Esophagus squamous epithelium (tissue), 5 donors: ENCODE measurements around the gene PKD2. TPM values are rescaled to one million over a fixed set of nuclear protein-coding genes. Genes with fewer than 3 reads are reported as not detected.

Experiments
- DNase-seq: peaks from one replicate; lab custom pipeline; 2025; lab: John Stamatoyannopoulos, UW
- H3K27ac ChIP-seq, 4 donors: fragments of 200-600 bp; sonication (generic); one replicate each; pipeline ENCODE4 v1.5.1; 2016 to 2019; ENCODE audit warnings: mild to moderate bottlenecking in 1 of 4
- H3K27me3 ChIP-seq, 4 donors: fragments of 200-600 bp; sonication (generic); 1 replicate in 3 of 4; 2 replicates in 1 of 4; pipeline versions ENCODE4 v1.5.1 to v1.6.0; 2017 to 2021; ENCODE audit warnings: antibody characterized with exemption in 1 of 4
- H3K36me3 ChIP-seq, 3 donors: fragments of 200-600 bp; sonication (generic); one replicate each; pipeline ENCODE4 v1.5.1; 2016 to 2019
- H3K4me1 ChIP-seq, 3 donors: fragments of 200-600 bp; sonication (generic); one replicate each; pipeline ENCODE4 v1.5.1; 2017 to 2019
- H3K4me3 ChIP-seq, 4 donors: fragments of 200-600 bp; sonication (generic); 1 replicate in 3 of 4; 2 replicates in 1 of 4; pipeline ENCODE4 v1.5.1; 2016 to 2019; ENCODE audit warnings: mild to moderate bottlenecking in 2 of 4, moderate library complexity in 1 of 4
- H3K9me3 ChIP-seq, 3 donors: fragments of 200-600 bp; sonication (generic); one replicate each; pipeline ENCODE4 v1.5.1; 2016 to 2019
- POLR2A ChIP-seq, 4 donors: fragments of 450-650 bp; IDR thresholded peaks; one replicate each; pipeline ENCODE4 v1.6.1; 2017; ENCODE audit warnings: antibody characterized with exemption in 4 of 4, mild to moderate bottlenecking in 4 of 4, moderate library complexity in 3 of 4
- WGBS, 2 donors: methylation state at CpG; one replicate each; pipeline ENCODE4 v1.1.5; 2018; 5-methylcytosine and 5-hydroxymethylcytosine counted together
- intact Hi-C: fragments of 100-400 bp; cut with DNase I; formaldehyde crosslinking; loops from one replicate; pipeline ENCODE4 v1.15.0; 2022
- total RNA-seq, 4 donors: library from RNA; depleted of rRNA; stranded (reverse); fragments of >200 nt; gene quantifications; one replicate each; pipeline ENCODE4 v1.1.0, GENCODE V29; 2016
- TF ChIP-seq, protein P1 (sequence below), 6 experiments: fragments of 450-650 bp in 4 of 6; fragments of 200-600 bp in 2 of 6; sonication (generic) in 2 of 6; IDR thresholded peaks; one replicate each; pipeline ENCODE4 v1.5.1; 2016 to 2019; ENCODE audit warnings: antibody characterized with exemption in 6 of 6, mild to moderate bottlenecking in 4 of 6, moderate library complexity in 4 of 6
- donor health status: DM: yes; HTN: yes; CAD: no.

The PKD2 gene
- total RNA-seq, 4 donors from 2014 or later: 9.4 to 34.7 (median 13.9) TPM

DNA sequence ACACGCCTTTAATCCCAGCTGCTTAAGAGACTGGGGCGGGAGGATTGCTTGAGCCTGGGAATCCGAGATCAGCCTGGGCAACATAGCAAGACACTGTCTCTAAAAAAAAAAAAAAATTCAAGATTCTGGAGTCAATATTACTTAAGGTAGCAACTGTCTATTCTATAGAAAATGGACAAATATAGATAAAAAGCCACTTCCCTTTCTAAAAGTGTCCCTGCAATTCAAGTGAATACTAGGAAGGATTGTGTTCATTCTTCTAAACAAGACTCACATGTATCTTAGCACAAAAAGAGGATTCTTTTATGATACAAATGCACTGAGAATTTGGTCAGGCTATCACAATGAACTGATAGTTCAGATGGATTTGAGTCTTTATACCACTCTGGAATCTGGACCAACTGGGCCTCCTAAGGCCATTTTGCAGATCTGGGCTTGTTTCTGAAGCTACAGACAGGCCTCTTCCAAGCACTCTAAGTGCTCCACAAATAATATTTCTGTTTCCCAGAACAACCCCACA lies 7.0 kb downstream of the PKD2 start:
- Histone ChIP-seq H3K27ac (no peak overlapping the region), H3K4me3 (no peak overlapping the region), H3K9me3 (no peaks in the 10 kb centered on the region), H3K27me3 (no peaks in the 10 kb centered on the region), H3K4me1 (peaks cover 5 to 93% (median 35%) of the 10 kb centered on the region in 3 donors), H3K36me3 (peaks cover 0 to 2% (median 0%) of the 10 kb centered on the region in 3 donors)
- no peak for DNase-seq
- TF ChIP-seq, protein P1, sequence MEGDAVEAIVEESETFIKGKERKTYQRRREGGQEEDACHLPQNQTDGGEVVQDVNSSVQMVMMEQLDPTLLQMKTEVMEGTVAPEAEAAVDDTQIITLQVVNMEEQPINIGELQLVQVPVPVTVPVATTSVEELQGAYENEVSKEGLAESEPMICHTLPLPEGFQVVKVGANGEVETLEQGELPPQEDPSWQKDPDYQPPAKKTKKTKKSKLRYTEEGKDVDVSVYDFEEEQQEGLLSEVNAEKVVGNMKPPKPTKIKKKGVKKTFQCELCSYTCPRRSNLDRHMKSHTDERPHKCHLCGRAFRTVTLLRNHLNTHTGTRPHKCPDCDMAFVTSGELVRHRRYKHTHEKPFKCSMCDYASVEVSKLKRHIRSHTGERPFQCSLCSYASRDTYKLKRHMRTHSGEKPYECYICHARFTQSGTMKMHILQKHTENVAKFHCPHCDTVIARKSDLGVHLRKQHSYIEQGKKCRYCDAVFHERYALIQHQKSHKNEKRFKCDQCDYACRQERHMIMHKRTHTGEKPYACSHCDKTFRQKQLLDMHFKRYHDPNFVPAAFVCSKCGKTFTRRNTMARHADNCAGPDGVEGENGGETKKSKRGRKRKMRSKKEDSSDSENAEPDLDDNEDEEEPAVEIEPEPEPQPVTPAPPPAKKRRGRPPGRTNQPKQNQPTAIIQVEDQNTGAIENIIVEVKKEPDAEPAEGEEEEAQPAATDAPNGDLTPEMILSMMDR (IDR thresholded peaks at IDR 0.05): no peak
- no peak for TF ChIP-seq POLR2A (IDR thresholded peaks at IDR 0.05)
- WGBS, 2 donors: 64 to 65% methylated on average over 3 of the region's 3 CpGs
- intact Hi-C loops: no loop called here

DNA sequence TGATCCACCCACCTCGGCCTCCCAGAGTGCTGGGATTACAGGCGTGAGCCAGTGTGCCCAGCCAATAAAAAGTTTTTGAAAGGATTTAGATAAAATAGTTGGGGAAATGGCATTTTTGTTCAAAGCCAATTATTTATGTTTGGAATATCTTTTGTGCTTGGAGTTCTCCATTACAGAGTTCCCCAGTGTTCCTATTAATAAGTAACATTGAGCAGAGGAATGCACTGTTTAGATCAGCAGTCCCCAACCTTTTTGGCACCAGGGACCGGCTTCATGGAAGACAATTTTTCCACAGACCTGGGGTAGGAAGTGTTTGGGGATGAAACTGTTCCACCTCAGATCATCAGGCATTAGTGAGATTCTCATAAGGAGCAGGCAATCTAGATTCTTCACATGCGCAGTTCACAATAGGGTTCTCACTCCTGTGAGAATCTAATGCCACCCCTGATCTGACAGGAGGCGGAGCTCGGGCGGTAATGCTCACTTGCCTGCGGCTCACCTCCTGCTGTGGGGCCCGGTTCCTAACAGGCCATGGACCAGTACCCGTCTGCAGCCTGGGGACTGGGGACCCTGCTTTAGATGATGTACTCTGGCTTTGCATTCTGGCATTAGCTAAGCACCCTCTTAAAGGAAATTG lies 8.3 kb downstream of the PKD2 start:
- peak overlapping the region in 3 of 4 donors; percentile 41 to 84 (median 80) for H3K27ac ChIP-seq
- H3K9me3 ChIP-seq: no peaks in the 10 kb centered on the region
- WGBS, 2 donors: 85 to 96% methylated on average over 9 of the region's 10 CpGs
- no peak overlapping the region for H3K4me3 ChIP-seq
- no peaks in the 10 kb centered on the region for H3K27me3 ChIP-seq
- H3K4me1 ChIP-seq: peaks cover 1 to 80% (median 28%) of the 10 kb centered on the region in 3 donors
- TF ChIP-seq POLR2A (IDR thresholded peaks at IDR 0.05): no peak
- TF ChIP-seq, protein P1 (IDR thresholded peaks at IDR 0.05): no peak
- peaks cover 0 to 15% (median 0%) of the 10 kb centered on the region in 3 donors for H3K36me3 ChIP-seq
- no peak for DNase-seq
- intact Hi-C loops: no loop called here

DNA sequence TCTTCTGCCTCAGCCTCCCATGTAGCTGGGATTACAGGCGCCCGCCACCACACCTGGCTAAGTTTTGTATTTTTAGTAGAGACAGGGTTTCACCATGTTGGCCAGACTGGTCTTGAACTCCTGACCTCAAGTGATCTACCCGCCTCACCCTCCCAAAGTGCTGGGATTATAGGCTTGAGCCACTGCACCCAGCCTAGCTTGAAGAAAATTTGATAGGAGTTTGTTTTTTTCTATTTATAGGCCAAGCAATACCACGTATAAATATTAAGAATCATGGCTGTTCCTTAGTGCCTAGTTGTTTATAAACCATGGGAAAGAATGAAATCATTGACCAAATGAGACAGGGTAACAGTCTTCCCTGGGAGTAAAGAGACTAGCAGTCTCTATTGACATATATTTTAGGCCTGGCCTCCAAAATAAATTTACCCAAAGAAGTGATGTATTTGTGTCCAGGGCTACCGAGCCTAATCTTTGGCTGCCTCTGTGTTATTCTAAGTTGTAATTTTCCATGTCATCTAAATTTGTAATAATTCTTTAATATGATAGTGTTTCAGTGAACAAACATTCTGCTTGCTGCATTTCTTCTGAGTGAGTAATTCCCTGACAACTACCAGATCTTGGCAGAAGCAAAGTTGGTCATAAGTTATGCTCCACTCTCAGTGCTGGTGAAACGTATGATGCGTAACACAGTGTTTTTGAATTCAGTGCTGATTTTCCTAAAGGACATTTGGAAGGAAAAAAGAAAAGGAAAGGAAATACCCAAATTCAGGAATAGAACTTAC lies 10.3 kb downstream of the PKD2 start:
- Histone ChIP-seq H3K4me1 (peaks cover 0 to 74% (median 25%) of the 10 kb centered on the region in 3 donors), H3K9me3 (no peaks in the 10 kb centered on the region)
- 60 to 64% methylated on average over 7 of the region's 7 CpGs for WGBS, 2 donors

DNA sequence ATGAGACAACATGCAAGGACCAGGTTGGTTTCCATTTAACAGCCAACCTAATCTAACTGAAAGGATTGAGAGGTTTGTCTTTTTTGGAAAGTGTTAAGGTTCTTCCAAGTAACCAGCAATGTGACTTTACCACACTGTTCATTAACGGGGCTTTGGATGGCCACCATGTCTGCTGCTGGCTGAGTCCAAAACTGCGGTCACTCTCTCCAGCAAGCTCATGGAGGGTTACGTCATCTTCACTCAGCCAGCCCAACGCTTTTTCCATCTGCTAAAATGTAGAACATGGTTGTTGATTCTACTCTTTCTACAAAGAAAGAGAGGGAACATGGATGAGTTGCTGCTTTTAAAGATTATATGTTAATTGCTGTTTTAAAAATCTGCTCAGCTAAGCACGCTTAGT lies 11.0 kb downstream of the PKD2 start:
- Histone ChIP-seq H3K27ac (peak overlapping the region; percentile 7 to 89 (median 82)), H3K4me1 (peaks cover 0 to 71% (median 20%) of the 10 kb centered on the region in 3 donors), H3K4me3 (no peak overlapping the region), H3K27me3 (no peaks in the 10 kb centered on the region), H3K9me3 (no peaks in the 10 kb centered on the region), H3K36me3 (peaks cover 0 to 28% (median 0%) of the 10 kb centered on the region in 3 donors)
- DNase-seq: no peak
- TF ChIP-seq POLR2A (IDR thresholded peaks at IDR 0.05): no peak
- TF ChIP-seq, protein P1 (IDR thresholded peaks at IDR 0.05): no peak
- 73 to 90% methylated on average over 5 of the region's 5 CpGs for WGBS, 2 donors
- intact Hi-C loops: no loop called here

More for the DNA sequence above, 10.3 kb downstream of the PKD2 start:
- H3K27me3 ChIP-seq: no peaks in the 10 kb centered on the region
- no peak for TF ChIP-seq POLR2A (IDR thresholded peaks at IDR 0.05)
- TF ChIP-seq, protein P1 (IDR thresholded peaks at IDR 0.05): no peak
- intact Hi-C loops: no loop called here
- H3K4me3 ChIP-seq: no peak overlapping the region
- peak overlapping the region; percentile 45 to 89 (median 82) for H3K27ac ChIP-seq
- H3K36me3 ChIP-seq: peaks cover 0 to 28% (median 0%) of the 10 kb centered on the region in 3 donors
- no peak for DNase-seq

DNA sequence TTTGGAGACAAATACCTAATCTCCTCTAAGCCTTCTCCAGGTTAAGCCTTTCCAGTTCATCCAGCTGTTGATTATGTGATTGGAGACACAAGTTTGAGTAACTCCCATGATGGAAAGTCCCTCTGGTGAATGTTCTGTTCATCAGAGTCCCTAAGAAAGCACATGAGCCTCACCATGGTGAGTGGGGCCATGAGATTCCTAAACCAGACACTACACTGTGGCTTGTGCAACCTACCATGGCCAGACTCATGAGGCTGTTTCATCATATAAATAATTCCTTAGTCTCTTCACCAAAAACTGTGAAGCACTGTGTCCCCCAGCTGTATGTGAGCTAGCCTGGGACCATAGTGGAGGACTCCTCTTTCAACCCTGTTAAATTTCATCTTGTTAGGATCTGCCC lies 14.4 kb downstream of the PKD2 start:
- Histone ChIP-seq H3K36me3 (peaks cover 0 to 46% (median 0%) of the 10 kb centered on the region in 3 donors), H3K27ac (peak overlapping the region in 2 of 4 donors; percentile 11 to 62), H3K9me3 (peaks cover 0 to 13% (median 11%) of the 10 kb centered on the region in 3 donors), H3K27me3 (no peaks in the 10 kb centered on the region), H3K4me1 (peaks cover 0 to 39% (median 14%) of the 10 kb centered on the region in 3 donors), H3K4me3 (no peak overlapping the region)
- intact Hi-C loops: no loop called here
- TF ChIP-seq, protein P1 (IDR thresholded peaks at IDR 0.05): no peak
- no peak for TF ChIP-seq POLR2A (IDR thresholded peaks at IDR 0.05)
- no peak for DNase-seq
